Skin epidermis (tissue), 12 donors: ENCODE results near the gene CARS2.
"Not testable (repeated sequence)": the region's sequence is repeated elsewhere in the genome, so short reads cannot be mapped to it uniquely, and the experiment has no call there.

Source experiments
- H3K27ac ChIP-seq, 21 experiments: fragments of 200-600 bp; sonication (generic) in 11 of 21; one replicate each; pipeline ENCODE4 v1.5.0; 2020; ENCODE audit warnings: mild to moderate bottlenecking in 3 of 21, inconsistent platforms in 2 of 21, moderate library complexity in 2 of 21
- H3K4me3 ChIP-seq, 7 experiments: fragments of 200-600 bp; sonication (generic) in 2 of 7; one replicate each; pipeline ENCODE4 v1.5.0; 2020; ENCODE audit warnings: inconsistent platforms in 2 of 7, mild to moderate bottlenecking in 2 of 7, moderate library complexity in 1 of 7

The CARS2 gene

DNA sequence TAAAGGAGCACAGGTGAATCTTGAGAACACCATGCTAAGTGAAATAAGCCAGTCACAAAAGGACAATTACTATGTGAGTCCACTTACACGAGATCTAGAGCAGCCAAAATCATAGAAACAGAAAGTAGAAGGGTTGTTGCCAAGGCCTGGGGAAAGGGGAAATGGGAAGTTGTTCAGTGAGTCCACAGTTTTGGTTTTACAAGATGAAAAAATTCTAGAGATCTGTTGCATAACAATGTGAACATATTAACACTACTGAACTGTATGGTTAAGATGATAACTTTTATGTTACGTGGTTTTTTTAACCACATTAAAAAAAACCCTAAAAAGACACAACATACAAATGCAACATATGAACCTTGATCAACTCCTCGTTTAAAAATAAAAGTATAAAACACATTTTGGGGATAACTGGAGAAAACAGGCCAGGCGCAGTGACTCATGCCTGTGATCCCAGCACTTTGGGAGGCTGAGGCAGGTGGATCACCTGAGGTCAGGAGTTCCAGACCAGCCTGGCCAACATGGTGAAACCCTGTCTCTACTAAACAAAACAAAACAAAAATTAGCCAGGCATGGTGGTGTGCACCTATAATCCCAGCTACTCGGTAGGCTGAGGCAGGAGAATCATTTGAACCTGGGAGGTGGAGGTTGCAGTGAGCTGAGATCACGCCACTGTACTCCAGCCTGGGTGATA, 47.6 kb downstream of the CARS2 start:
- H3K4me3 ChIP-seq: not testable (repeated sequence)
- H3K27ac ChIP-seq: peak overlapping the region in 2 of 21 experiments; percentile 3 to 24

DNA sequence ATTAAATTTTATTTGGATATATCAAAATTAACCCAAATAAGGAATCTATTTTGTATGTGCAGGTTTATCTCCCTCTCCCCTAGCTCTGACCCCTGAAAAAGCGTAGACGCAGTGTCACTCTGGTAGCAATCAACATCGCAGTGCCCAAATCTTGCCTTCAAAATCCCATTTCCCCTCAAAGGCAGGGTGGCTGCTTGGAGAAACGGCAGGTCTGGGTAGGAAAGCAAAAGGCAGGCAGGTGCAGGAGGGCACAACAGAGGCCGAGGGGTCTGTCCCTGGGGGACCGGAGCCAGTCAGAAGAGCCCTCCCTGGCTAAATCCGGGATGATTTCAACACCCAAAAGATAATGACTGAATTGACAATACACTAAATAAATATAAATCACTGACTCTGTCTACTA, 48.7 kb downstream of the CARS2 start:
- Histone ChIP-seq H3K27ac (no peak overlapping the region), H3K4me3 (no peak overlapping the region)

DNA sequence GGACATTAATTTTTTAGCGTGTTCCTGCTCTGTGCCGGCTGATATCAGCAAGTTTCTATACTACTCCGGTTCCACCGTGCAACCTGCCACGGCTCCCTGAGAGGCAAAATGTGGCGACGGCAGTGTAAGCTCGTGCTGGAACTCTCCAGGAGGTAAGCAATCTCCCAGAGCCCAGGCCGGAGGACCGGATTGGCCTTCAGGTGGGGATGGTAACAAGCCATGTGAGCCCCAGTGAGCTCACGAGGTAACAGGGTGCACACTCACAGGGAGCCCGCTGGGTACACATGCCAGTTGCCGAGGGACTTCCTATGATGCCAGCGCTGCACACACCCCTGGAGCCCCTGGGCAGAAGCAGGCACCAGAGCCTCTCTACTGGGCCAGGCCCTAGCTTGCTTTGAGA, 52.1 kb downstream of the CARS2 start:
- H3K4me3 ChIP-seq: no peak overlapping the region

DNA sequence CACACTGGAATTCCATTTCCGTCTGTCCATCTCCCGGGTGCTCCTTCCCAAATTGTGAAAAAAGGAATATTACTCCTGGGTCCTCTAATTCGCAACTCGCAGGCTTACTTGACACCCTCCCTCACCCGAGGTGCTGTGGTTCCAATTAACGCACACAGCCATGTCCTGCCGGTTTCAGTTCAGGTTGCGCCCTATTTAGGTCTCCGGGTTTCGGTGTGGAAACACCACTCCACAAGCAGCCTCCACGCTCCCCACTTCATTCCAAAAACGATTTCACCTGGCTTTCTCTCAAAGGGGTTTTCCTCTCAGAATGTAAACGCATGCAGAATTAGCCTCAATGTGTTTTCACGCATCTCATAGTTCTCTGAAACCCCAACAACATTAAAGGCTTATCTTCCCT, 52.6 kb downstream of the CARS2 start:
- Histone ChIP-seq H3K4me3 (no peak overlapping the region), H3K27ac (no peak overlapping the region)

More for the DNA sequence above, 52.1 kb downstream of the CARS2 start:
- peak overlapping the region in 1 of 21 experiments; percentile 17 for H3K27ac ChIP-seq

DNA sequence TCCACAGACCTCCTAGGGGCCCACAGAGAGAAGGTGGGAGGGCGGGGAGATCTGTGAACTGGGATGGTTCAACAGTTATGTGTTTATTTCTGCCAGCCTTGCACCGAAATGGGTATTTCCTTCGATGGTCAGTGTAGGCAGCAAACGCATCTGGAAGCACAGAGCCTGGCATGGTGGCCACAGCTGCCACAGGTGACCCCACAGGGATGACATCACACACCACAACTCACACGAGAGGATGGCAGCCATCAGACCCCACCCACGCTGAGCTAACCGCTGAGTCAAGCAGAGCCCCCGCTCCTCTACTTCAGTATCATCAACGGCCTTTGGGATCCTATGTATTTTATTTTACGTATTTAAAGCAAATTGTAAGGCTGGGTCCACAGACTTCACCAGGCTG, 53.2 kb downstream of the CARS2 start:
- peak overlapping the region in 1 of 21 experiments; percentile 41 for H3K27ac ChIP-seq
- H3K4me3 ChIP-seq: no peak overlapping the region

DNA sequence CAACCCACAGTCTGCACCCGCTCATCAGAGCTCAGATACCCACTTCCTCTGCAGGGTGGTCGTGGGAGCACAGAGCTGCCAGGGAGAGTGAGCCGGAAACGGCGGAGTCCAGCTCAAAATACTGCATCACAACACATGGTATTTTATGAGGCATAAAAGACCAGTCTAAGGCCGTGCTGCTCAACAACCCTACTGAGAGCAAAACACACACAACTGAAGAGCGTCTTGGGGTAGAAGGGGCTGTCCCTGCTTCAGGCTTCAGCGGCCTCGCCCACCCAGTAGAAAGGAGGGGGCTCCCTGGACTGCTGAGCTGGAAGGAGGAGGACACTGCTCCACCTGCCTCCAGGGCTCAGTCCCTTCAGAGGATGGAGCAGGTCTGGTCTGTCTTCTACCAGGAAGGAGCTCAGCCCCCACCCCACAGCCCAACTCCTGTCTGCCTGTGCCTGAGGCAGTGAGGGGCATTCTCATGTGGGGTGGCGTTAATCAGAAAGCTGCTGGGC, 53.6 kb downstream of the CARS2 start:
- H3K4me3 ChIP-seq: no peak overlapping the region
- peak overlapping the region in 1 of 21 experiments; percentile 41 for H3K27ac ChIP-seq

DNA sequence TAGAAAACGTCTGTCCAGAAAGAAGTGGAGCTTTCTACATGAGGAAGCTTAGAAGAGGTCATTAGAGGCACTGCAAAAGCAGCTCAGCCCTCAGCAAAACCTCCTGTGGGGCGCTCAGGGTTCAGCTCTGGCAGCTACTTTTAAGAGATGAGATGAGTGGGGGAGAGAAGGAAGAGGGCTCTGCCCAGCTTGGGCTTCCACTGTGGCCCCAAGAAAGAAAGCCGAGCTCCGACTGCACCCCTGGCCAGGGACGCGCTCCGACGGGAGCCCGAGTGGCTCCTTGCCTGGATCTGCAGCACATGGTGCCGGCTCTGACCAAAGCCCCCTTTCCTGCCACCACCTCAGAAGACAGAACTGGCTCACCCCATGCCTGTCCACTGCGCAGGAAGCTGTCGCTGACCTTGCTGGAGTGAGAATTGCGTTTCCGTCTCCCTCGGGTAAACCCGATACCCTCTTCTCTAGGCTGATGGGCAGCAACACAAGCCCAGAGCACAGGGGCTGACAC, 54.1 kb downstream of the CARS2 start:
- H3K4me3 ChIP-seq: no peak overlapping the region
- H3K27ac ChIP-seq: no peak overlapping the region

- Histone ChIP-seq H3K4me3 (no peak overlapping the region), H3K27ac (no peak overlapping the region)
Measured at GRCh38 chr13:110651271-110651670, 54.6 kb downstream of the CARS2 start.

GRCh38 chr13:110650436-110650835, 55.5 kb downstream of the CARS2 start:
- H3K4me3 ChIP-seq: no peak overlapping the region
- no peak overlapping the region for H3K27ac ChIP-seq

DNA sequence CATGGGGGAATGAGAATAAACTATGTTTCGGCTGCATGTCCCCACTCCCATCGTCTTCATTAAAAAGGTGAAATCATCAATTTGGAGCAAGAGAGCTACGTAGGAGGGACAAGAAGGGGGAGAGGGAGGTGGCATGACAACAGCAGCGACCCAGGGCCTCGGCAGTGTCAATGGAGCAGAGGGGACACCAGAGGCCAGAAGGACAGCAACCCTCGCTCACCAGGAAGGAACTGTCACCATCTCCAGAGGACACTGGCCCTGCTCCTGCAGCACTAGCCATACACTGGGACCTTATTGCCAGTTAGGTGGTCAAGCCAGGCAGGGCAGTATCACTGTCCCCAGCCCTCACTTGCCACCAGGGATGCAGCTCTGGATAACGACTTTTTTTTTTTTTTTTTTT, 56.4 kb downstream of the CARS2 start:
- Histone ChIP-seq H3K27ac (no peak overlapping the region), H3K4me3 (no peak overlapping the region)

DNA sequence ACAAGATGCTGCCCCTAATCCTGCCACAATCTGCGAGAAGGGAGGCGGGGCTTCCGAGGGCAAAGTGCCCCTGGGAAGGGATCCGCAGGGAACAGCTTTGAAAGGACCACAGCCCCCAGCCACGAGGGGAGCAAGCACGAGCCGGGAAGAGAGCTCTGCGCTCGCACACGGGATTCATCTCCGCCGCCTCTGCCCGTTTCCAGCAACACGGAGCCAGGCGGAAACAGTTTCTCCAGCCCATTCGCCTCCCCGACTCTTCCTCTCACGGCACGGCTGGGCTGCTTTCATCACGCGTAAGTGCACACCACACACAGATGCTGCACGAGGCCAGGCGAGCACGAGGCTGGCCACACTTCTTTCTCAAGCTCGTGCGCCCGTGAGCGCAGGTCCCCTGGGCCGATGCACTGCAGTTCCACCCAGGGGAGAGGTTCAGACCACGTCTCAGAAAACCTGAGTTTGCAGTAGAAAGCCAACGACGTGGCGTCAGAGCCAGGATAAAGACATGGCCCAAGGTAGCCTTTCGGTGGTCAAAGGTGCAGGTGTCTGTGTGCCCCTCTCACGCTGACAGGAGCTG, 57.0 kb downstream of the CARS2 start:
- H3K27ac ChIP-seq: no peak overlapping the region
- no peak overlapping the region for H3K4me3 ChIP-seq

- no peak overlapping the region for H3K27ac ChIP-seq
- no peak overlapping the region for H3K4me3 ChIP-seq
Measured at GRCh38 chr13:110648146-110648819, 57.6 kb downstream of the CARS2 start.

DNA sequence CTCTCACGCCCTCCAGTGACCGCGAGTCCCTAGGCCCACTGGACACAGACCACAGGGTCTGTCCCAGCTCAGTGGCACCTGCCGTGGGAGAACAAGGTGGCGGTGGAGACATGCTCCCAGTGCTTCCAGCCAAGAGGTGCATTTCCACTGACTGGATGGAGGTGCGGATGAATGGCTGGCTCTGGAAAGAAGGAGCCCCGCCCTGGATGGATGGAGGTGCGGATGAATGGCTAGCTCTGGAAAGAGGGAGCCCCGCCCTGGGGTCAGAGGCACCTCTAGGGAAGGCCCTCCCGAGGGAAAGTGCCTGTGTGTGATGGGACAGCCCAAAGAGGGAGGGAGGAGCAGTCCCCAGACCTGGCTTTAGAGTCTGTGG, 58.6 kb downstream of the CARS2 start:
- H3K27ac ChIP-seq: no peak overlapping the region
- no peak overlapping the region for H3K4me3 ChIP-seq

DNA sequence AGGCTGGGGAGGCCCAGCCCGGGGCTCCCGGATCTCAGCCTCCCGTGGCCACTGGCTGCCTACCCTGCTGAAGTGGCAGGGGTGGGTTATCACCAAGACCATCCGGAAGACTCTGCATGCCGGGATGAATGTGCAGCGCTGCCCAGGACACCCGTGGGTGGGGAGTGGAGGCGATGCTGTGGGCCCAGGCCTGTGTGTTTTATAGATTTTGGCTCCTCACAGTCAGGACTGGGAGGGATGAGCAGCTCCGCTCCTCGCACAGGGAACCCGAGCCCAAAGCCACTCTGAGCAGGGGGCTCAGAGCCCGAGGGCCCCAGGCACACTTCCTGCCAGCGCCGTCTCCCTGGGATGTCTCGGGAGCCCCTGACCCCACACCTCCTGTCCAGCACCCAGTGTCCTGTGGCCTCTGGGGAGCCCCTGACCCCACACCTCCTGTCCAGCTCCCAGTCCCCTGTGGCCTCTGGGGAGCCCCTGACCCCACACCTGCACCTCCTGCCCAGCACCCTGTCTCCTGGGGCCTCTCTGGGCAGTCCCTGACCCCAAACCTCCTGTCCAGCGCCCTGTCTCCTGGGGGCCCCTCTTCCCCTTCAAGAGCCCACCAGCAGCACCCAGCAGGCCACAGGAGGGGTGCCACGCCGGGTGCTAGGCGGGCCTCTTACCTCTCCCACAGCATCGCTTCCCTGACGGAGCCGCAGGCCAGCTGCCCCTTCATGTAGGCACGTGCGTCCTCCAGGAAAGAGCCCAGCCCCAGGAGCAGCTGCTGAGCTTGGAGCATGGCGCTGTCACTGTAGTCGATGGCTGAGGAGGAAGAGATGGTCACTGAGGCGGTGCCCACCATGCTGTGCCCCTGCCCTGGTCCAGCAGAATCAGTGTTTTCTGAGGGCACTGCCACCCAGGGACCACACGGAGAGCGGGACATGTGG, 59.2 kb downstream of the CARS2 start:
- Histone ChIP-seq H3K27ac (no peak overlapping the region), H3K4me3 (no peak overlapping the region)

- no peak overlapping the region for H3K27ac ChIP-seq
- no peak overlapping the region for H3K4me3 ChIP-seq
Measured at GRCh38 chr13:110645750-110646149, 60.2 kb downstream of the CARS2 start.

- Histone ChIP-seq H3K4me3 (no peak overlapping the region), H3K27ac (no peak overlapping the region)
Measured at GRCh38 chr13:110644892-110645521, 60.9 kb downstream of the CARS2 start.

DNA sequence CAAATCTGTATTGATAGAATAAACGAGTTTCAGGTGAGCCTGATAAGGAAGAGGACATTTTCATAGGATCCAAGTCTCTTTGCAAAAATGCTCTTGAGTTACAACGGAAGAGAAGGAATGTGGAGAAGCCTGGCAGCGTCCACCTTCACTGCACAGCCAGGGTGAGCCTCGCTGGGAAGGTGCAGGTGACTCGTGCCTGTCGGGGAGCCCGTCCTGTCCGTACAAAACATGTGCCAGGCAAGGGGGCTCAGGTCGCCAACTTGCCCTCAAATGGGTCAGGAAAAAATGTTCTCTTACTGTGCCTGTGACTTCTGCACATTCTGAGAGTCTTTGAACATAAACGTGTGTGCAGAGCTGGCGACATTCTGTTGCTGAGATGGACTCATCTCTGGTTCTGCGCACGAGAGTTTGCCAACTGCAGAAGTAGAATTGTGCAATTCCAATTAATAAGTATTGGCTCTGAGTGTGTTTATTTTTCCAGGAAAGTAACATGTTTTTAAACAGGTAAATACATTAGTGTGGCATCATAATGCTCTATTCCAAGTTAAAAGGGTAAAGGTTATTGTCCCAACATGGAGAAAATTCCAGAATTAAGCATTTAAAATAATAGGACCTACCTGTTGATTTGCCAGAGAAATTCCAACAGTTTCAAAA, 62.0 kb downstream of the CARS2 start:
- Histone ChIP-seq H3K27ac (no peak overlapping the region), H3K4me3 (no peak overlapping the region)

DNA sequence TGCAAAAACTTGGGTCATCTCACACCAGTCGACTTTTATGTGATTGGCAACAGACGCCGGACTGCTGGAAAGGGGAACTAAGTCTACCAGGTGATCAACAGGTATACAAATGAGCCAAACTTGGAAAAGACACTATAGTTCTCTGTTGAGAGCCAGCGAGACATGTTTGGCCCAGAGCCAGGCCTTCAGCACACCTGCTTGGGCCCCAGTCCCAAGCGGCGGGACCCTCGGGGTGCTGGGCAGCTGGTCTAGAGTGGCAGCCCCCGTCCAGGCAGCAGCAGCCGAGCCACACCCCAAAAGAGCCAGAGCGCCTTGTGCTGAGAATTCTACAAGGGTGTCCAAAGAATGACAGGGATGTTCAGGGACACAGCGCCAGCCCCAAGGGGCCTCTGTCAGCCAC, 62.6 kb downstream of the CARS2 start:
- no peak overlapping the region for H3K4me3 ChIP-seq
- no peak overlapping the region for H3K27ac ChIP-seq
